Fibroblast of the aortic adventitia (primary cell): ENCODE results near the gene MAP2K3. TPM values are rescaled to one million over a fixed set of nuclear protein-coding genes. Genes with fewer than 3 reads are reported as not detected.

Experiments used
- DNase-seq: peaks from one replicate; pipeline ENCODE4 v3.0.0-alpha.2; 2010; ENCODE audit warnings: low read depth
- H3K4me3 ChIP-seq: 2 replicates; pipeline ENCODE4 v1.5.1; 2011; ENCODE audit warnings: low read depth, mild to moderate bottlenecking, control low read depth, low read length, moderate library complexity
- total RNA-seq: library from RNA; depleted of rRNA; stranded (reverse); fragments of >200 nt; gene quantifications from 2 replicates; pipeline ENCODE4 v1.2.3, GENCODE V29; 2012; ENCODE audit warnings: low replicate concordance
- TF ChIP-seq, protein P1 (sequence below): IDR thresholded peaks from 2 replicates; pipeline ENCODE4 v1.5.1; 2011; ENCODE audit warnings: mild to moderate bottlenecking, low read length, control low read depth, inconsistent platforms; ENCODE audit not compliant: insufficient read depth

Gene MAP2K3
- total RNA-seq, 1 donor, result 24.5 TPM

DNA sequence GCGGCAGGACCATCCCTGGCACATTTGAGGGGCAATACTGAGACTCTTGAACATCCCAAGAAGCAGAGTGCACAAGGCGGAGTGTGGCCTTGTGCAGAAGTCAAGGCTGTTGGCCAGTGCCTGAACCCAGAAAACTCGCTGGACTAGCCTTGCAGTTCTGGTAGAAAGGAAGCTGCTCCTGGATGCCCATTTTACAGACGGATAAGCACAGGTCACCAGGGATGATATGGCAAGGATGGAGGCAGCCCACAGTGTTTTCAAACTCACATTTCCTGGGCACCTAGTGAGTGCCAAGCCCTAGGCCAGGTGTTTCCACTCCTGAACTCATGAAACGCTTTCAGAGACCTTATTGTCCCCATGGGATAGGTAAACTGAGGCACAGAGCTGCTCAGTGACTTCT lies 1.7 kb upstream of the MAP2K3 start:
- TF ChIP-seq, protein P1, sequence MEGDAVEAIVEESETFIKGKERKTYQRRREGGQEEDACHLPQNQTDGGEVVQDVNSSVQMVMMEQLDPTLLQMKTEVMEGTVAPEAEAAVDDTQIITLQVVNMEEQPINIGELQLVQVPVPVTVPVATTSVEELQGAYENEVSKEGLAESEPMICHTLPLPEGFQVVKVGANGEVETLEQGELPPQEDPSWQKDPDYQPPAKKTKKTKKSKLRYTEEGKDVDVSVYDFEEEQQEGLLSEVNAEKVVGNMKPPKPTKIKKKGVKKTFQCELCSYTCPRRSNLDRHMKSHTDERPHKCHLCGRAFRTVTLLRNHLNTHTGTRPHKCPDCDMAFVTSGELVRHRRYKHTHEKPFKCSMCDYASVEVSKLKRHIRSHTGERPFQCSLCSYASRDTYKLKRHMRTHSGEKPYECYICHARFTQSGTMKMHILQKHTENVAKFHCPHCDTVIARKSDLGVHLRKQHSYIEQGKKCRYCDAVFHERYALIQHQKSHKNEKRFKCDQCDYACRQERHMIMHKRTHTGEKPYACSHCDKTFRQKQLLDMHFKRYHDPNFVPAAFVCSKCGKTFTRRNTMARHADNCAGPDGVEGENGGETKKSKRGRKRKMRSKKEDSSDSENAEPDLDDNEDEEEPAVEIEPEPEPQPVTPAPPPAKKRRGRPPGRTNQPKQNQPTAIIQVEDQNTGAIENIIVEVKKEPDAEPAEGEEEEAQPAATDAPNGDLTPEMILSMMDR, result no peak
- no peak overlapping the region for H3K4me3 ChIP-seq
- DNase-seq, result no peak

DNA sequence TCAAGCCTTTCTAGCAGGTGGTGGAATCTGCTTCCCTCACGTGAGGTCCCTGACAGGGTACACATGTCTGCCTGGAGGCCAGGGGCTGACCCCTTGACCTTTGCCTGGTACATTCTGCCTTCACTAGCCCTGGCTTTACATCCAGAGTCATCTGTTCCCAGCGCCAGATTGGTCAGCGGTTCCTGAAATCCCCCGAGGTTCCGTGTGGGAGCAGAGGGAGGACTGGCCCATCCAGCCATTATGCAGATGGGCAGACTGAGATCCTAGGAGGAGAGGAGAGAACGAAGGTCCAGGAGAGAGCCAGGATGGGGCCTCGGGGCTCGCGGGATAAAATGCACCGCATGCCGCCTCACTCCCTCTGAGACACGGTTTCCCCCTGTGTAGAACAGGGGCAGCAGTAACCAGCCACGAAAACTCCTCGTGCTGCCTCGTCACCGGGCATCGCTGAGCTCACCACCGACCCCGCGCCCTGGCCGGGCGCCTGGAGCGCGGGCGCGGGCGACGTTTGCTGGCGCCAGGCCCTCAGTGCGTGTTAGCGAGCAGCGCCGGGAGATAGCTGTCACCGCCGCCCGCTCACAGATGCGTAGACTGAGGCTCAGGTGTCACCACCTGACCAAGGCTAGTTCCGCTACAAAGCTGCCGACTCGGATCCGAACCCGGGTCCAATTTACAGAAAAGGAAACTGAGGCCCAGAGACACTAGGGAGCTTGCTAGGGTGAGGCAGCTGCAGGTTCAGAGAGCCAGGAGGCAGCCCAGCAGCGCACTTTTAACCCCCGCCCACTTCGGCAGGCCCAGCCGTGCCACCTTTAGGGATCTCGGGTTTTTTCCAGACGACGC lies 811 bp upstream of the MAP2K3 start:
- peak; percentile 32 for DNase-seq
- TF ChIP-seq, protein P1, result no peak
- H3K4me3 ChIP-seq, result peak overlapping the region; percentile 57

DNA sequence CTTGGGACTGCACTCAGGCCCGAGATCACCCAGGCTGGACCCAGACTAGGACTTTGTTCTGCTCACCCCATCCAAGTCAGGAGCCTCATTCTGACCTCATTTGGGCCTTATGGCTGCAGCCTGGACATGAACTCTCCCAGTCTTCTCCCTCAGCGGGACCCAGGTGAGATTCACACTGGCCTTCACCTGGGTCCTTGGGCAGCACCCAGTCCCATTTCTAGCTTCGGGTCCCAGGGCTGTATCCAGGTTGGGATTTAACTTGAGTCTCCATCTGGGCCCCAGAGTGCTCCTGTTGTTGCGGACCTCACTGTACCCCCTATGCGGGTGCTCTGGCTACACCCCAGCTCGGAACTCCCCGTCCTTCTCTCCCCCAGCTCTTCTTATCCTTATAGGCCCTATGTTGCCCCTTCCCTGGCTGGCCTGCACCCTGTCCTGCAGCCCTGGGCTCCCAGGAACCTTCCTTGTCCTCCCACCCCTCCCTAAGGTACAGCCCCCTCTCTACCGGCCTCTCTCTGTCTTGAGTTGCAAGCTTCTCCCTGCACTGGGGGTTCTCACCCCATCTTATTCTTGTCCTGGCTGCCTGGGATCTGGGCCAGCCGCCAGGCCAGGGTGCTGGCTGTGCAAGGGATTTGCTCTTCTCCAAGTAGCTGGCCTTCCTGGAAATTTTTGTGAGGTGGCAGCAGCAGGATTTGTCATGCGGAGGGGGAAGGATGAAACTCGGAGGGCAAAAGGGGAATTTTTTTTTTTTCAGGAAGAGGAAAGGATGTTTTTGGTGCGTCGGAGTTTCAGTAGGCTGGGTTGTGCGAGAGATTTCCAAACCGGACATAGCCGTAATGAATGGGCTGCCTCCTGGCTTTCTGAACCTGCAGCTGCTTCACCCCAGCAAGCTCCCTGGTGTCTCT lies 904 bp downstream of the MAP2K3 start:
- peak overlapping the region; percentile 95 for H3K4me3 ChIP-seq
- TF ChIP-seq, protein P1, result peak; percentile 18
- peak; percentile 50 for DNase-seq

DNA sequence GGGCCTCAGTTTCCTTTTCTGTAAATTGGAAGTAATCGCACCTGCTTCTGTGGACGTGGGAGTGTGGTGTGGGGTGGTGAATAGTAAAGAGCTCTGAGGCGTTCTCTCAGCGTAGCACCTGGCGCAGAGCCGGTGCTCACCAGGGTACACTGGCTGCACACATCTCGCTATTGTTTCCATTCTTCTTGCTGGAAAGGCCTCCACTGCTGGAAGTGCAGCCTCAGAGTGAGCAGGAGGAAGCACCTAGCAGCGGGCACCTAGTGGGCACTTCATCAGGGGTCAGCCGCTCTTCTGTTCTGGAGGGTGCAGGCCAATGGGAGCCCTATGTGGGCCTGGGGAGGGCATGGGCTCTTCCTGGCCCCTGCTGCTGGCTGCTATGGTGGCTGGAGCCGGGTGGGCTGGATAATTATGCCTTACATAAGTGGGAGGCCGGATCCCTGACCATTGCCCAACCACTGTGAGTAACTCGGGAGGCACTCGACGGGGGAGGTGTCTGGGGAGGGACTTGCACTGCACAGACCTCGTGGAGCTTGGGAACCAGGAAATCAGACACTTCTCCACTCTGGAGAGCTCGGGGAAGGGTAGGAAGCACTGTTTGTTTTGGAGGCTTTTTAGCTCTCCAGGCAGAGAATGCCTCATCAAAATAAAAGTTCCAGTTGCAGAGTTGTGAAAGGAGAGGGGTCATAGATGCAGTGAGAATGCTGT lies 1.7 kb downstream of the MAP2K3 start:
- peak overlapping the region; percentile 95 for H3K4me3 ChIP-seq
- TF ChIP-seq, protein P1, result no peak
- DNase-seq, result peak; percentile 99

DNA sequence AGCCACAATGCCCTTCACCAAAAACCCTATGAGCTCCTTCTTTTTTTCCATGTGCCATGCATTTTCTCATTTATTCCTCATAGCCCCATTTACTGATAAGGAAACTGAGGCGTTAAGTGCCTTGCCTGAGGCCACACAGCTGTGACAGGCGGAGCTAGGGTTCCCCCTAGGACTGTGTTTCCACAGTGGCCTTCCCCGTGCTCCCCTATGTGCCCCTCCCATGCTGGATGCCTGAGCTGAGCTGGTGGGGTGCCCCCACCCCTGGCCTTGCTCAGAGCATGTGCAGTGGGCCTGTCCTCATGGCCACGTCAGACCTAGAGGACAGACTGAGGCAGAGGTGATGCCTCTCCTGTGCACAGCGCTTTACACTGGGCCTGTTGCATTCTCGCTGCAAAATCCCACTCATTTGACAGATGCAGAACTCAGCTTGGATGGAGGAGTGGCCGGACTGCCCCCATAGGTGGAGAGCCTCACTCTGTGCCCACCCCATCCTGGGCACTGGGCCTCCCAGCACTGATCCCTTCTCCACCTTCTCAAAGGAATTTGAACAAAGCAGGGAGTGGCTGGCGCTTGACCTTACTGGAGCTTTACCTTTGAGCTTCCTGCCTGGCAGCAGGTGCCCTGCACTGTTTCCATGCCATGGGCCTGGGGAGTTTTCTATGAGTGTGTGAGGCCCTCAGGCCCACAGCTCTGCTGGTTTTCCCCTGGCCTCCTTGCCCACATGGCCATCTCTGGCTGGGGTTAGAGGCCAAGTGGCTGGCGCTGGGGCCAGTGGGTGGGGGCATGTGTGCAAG lies 2.6 kb downstream of the MAP2K3 start:
- TF ChIP-seq, protein P1, result no peak
- no peak for DNase-seq
- H3K4me3 ChIP-seq, result peak overlapping the region; percentile 95
